ENCODE data around the gene SCRT2. TPM values are rescaled to one million over a fixed set of nuclear protein-coding genes. Genes with fewer than 3 reads are reported as not detected.

SCRT2 gene
- total and polyA plus RNA-seq, 9 of the 15 experiments (the other 6 are each of a cell fraction or from before 2014, with no cell fraction given), result 0.04 to 0.75 (median 0.13) TPM; not detected in 2

GRCh38 chr20:646107-646867 is 29.3 kb downstream of the SCRT2 start (continued):
- TF ChIP-seq JUND (IDR thresholded peaks at IDR 0.05; ENCODE audit: borderline replicate concordance, low read depth, low read length) (peak; percentile 57), JUND (tag; IDR thresholded peaks at IDR 0.05; ENCODE audit: borderline replicate concordance, low read depth, low read length) (no peak), RCOR1 (IDR thresholded peaks at IDR 0.05; ENCODE audit: borderline replicate concordance in 1 of 2, low read depth in 2 of 2, low read length in 2 of 2) (no peak), PTBP1 (IDR thresholded peaks at IDR 0.05; ENCODE audit: low read depth, low read length) (no peak), HOMEZ (CRISPR knock-in tag; IDR thresholded peaks at IDR 0.05) (no peak), ZNF384 (IDR thresholded peaks at IDR 0.05; ENCODE audit: low read depth, low read length) (peak; percentile 85), GTF3C2 (IDR thresholded peaks at IDR 0.05; ENCODE audit: borderline replicate concordance, extremely low read depth, insufficient read length) (no peak), EGR1 (conservative IDR thresholded peaks at IDR 0.05) (peak; percentile 26; the same call in 1 of the 2 replicates)

Data from K562 (cell line).